Adipocyte (in vitro differentiated cells): ENCODE data around the gene BEAN1.

Experiments used
- DNase-seq: peaks from one replicate; pipeline ENCODE4 v3.0.0-alpha.2; 2015; ENCODE audit warnings: low read depth
- H3K27me3 ChIP-seq: replicated peaks from 2 replicates; pipeline ENCODE4 v1.7.0; 2013; ENCODE audit warnings: mild to moderate bottlenecking, low read length, moderate library complexity; ENCODE audit not compliant: control insufficient read depth, insufficient read depth
- H3K36me3 ChIP-seq: 2 replicates; pipeline ENCODE4 v1.7.0; 2013; ENCODE audit warnings: low read length, mild to moderate bottlenecking, moderate library complexity; ENCODE audit not compliant: control insufficient read depth, insufficient read depth, severe bottlenecking
- H3K4me1 ChIP-seq: 2 replicates; pipeline ENCODE4 v1.7.0; 2013; ENCODE audit warnings: mild to moderate bottlenecking, low read length, moderate library complexity; ENCODE audit not compliant: control insufficient read depth, insufficient read depth
- H3K4me3 ChIP-seq: 2 replicates; pipeline ENCODE4 v1.7.0; 2013; ENCODE audit warnings: mild to moderate bottlenecking, low read length, moderate library complexity
- H3K9ac ChIP-seq: 2 replicates; pipeline ENCODE4 v1.7.0; 2013; ENCODE audit warnings: mild to moderate bottlenecking, low read length, moderate library complexity
- H3K9me3 ChIP-seq: 2 replicates; pipeline ENCODE4 v1.7.0; 2013; ENCODE audit warnings: mild to moderate bottlenecking, low read length, moderate library complexity; ENCODE audit not compliant: control insufficient read depth

BEAN1 gene

DNA sequence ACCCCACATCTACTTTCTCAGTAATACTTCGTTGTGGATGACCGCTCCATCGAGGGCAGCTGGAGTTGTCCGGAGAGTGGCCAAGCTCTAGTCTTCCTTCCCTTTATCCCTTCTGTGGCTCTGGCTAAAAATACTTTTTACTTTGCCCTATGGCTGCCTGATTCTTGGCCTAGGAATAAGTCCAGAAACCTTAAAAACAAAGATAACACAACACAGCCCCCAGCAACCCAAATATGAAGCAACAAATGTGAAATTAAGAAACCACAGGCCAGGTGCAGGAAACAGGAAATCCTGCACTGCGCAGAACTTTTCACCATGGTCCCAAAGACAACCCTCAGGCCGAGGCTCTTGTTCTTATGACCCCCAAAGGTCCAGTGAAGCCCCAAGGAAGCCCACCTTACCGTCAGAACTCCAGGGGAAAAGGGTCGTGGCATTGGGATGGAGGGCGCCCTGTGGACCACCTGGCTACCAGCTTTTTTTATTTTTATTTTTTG is 96.8 kb downstream of the BEAN1 start:
- Histone ChIP-seq H3K9me3 (no peaks in the 10 kb centered on the region), H3K4me3 (no peak overlapping the region), H3K9ac (no peak overlapping the region), H3K27me3 (no peaks in the 10 kb centered on the region), H3K36me3 (peaks cover 52% of the 10 kb centered on the region), H3K4me1 (peaks cover 20% of the 10 kb centered on the region)
- DNase-seq, result no peak

DNA sequence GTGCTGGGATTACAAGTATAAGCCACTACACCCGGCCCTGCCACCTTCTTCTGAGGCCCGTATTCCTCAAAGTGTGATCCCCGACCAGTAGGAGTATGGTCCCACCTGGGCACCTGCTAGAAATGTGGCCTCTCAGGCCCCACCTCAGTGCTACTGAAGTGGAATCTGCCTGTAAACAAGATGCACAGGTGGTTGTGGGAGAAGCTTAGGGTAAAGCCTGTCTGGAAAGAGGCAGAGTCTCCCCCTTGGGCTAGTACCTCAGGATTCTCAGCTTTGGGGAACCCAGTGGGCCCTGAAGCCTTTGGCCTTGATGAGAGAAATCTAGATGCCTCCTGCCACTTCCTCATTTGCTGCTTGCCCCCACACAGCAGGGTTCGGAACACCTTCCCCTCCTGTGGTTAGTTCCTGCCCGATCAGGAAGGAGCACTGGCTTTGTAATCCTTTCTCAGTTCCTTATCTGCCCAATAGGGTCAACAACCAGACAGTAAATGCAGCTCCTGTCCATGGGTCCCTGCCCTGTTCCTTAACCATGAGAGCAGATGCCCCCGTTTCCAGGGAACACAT is 97.6 kb downstream of the BEAN1 start:
- H3K9ac ChIP-seq, result no peak overlapping the region
- peaks cover 57% of the 10 kb centered on the region for H3K36me3 ChIP-seq
- DNase-seq, result no peak
- H3K9me3 ChIP-seq, result no peaks in the 10 kb centered on the region
- no peaks in the 10 kb centered on the region for H3K27me3 ChIP-seq
- no peak overlapping the region for H3K4me3 ChIP-seq
- peaks cover 20% of the 10 kb centered on the region for H3K4me1 ChIP-seq

DNA sequence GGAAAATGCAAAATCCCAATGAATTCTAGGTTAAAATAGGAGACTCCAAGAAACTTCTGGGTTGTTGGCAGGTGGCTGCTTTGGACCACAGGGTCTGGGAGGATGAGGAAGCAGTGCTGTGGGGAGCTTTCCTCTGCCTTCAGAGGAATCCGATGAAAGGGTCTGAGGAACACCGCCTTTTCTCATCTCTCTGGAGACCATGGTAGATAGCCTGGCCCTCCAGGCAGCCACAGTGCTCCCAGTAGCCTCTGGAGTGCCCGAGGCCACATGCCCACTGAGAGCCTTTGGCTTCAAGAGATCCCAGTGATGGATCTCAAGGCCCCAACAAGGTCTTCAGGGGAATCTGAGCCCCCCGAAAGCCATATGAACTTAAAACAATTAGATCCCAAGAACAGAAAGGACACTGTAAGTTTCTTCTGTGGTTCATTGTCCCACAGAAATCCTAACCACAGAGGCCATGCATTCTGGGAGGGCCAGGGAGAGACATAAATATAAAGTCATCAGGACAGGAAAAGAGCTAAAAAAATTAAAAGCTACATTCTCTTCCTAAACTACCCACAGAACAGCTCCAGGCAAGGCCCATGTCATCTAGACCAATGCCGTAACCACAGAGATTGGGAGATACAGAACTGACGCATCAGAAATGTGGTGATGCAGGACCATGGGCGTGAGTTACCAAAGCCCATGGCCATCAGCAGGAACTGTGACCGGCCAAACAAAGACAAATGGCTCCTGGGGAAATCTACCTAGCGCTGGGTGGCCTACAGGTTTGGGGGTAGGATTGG is 98.5 kb downstream of the BEAN1 start:
- Histone ChIP-seq H3K36me3 (peaks cover 58% of the 10 kb centered on the region), H3K4me1 (peaks cover 20% of the 10 kb centered on the region)
- peak; percentile 50 for DNase-seq

GRCh38 chr16:66528294-66528693 is 101.2 kb downstream of the BEAN1 start:
- H3K27me3 ChIP-seq, result no peaks in the 10 kb centered on the region
- no peak overlapping the region for H3K4me3 ChIP-seq
- peaks cover 4% of the 10 kb centered on the region for H3K4me1 ChIP-seq
- peaks cover 67% of the 10 kb centered on the region for H3K36me3 ChIP-seq
- H3K9ac ChIP-seq, result no peak overlapping the region
- no peaks in the 10 kb centered on the region for H3K9me3 ChIP-seq
- DNase-seq, result no peak

More for the DNA sequence above, 98.5 kb downstream of the BEAN1 start:
- H3K9me3 ChIP-seq, result no peaks in the 10 kb centered on the region
- no peak overlapping the region for H3K4me3 ChIP-seq
- H3K27me3 ChIP-seq, result no peaks in the 10 kb centered on the region
- no peak overlapping the region for H3K9ac ChIP-seq

GRCh38 chr16:66529475-66529874 is 102.4 kb downstream of the BEAN1 start:
- H3K36me3 ChIP-seq, result peaks cover 67% of the 10 kb centered on the region
- no peak for DNase-seq
- no peak overlapping the region for H3K9ac ChIP-seq
- H3K4me3 ChIP-seq, result no peak overlapping the region
- no peaks in the 10 kb centered on the region for H3K9me3 ChIP-seq
- peaks cover 10% of the 10 kb centered on the region for H3K4me1 ChIP-seq
- H3K27me3 ChIP-seq, result no peaks in the 10 kb centered on the region
